Naive thymus-derived CD8-positive, alpha-beta T cell (primary cell): ENCODE results near the gene RPS6KB1. TPM values are rescaled to one million over a fixed set of nuclear protein-coding genes. Genes with fewer than 3 reads are reported as not detected.
"Not testable (repeated sequence)": the region's sequence is repeated elsewhere in the genome, so short reads cannot be mapped to it uniquely, and the experiment has no call there.

ENCODE experiments used
- ATAC-seq, 2 donors: fragments of 150-1000 bp; cut with Tn5 transposase in 1 of 2; sonication (Bioruptor Pico), chemical (Tn5 transposase) in 1 of 2; 1 replicate in 1 of 2; 2 replicates in 1 of 2; pipeline ENCODE4 v1.10.0; 2021; ENCODE audit warnings: mild to moderate bottlenecking in 2 of 2, moderate library complexity in 2 of 2
- POLR2A ChIA-PET: fragments of 350-600 bp; sonication (Branson Sonifier 250); formaldehyde crosslinking; loops from one replicate; lab custom pipeline; 2021; ENCODE audit warnings: antibody characterized with exemption; lab: Charles Lee
- DNase-seq, 10 donors: peaks; one replicate each; pipeline versions ENCODE4 v3.0.0 to v3.0.0-alpha.2; 2020 to 2022
- H3K27ac Mint-ChIP-seq, 10 donors: one replicate each; pipeline ENCODE4 v1.8.0; 2020 to 2022; ENCODE audit warnings: mild to moderate bottlenecking in 10 of 10, mixed read lengths in 10 of 10, moderate library complexity in 4 of 10, inconsistent platforms in 1 of 10
- H3K27me3 Mint-ChIP-seq, 5 donors: one replicate each; pipeline ENCODE4 v1.8.0; 2021 to 2022; ENCODE audit warnings: mixed read lengths in 5 of 5
- H3K36me3 Mint-ChIP-seq, 3 donors: one replicate each; pipeline ENCODE4 v1.8.0; 2020 to 2022; ENCODE audit warnings: mixed read lengths in 3 of 3, mild to moderate bottlenecking in 2 of 3, inconsistent platforms in 1 of 3
- H3K4me1 Mint-ChIP-seq, 4 donors: one replicate each; pipeline ENCODE4 v1.8.0; 2021 to 2022; ENCODE audit warnings: mixed read lengths in 4 of 4
- H3K4me3 Mint-ChIP-seq, 10 donors: one replicate each; pipeline ENCODE4 v1.8.0; 2020 to 2022; ENCODE audit warnings: mild to moderate bottlenecking in 10 of 10, mixed read lengths in 10 of 10, moderate library complexity in 6 of 10, inconsistent platforms in 1 of 10
- H3K9me3 Mint-ChIP-seq, 9 donors: one replicate each; pipeline ENCODE4 v1.8.0; 2020 to 2022; ENCODE audit warnings: mixed read lengths in 9 of 9, mild to moderate bottlenecking in 3 of 9, inconsistent platforms in 1 of 9, moderate library complexity in 1 of 9
- polyA plus RNA-seq, 3 donors: library from polyadenylated mRNA; unstranded; fragments of 300-500 nt; fragmentation: Illumina TruSeq; gene quantifications; one replicate each; pipeline ENCODE4 v1.2.3, GENCODE V29; 2021
- total RNA-seq, 8 experiments: library from RNA in 2 of 8; stranded (reverse) in 2 of 8; gene quantifications; one replicate each; pipeline ENCODE4 v1.2.3 and lab custom pipeline; 2021 to 2026

RPS6KB1 gene
- total and polyA plus RNA-seq, 5 experiments from 2014 or later, result 22.7 to 79.4 (median 31.5) TPM

- Mint-ChIP-seq H3K27ac (no peak overlapping the region), H3K4me1 (peaks cover 4 to 37% (median 16%) of the 10 kb centered on the region in 4 donors), H3K36me3 (peaks cover 0 to 56% (median 3%) of the 10 kb centered on the region in 3 donors), H3K27me3 (no peaks in the 10 kb centered on the region), H3K4me3 (no peak overlapping the region), H3K9me3 (no peaks in the 10 kb centered on the region)
- POLR2A ChIA-PET, result interaction anchor here (0.5 kb wide), 1 partner anchor 403 kb away, joined by 4 read pairs; no protein-coding TSS in a partner anchor
- DNase-seq (no peak), ATAC-seq (no peak)
Measured at GRCh38 chr17:59907467-59907866, 14.5 kb downstream of the RPS6KB1 start.

- DNase-seq (peak in 4 of 10 donors; percentile 20 to 49 (median 46)), ATAC-seq (peak; percentile 50 to 52)
- Mint-ChIP-seq H3K27me3 (no peaks in the 10 kb centered on the region), H3K4me1 (peaks cover 0 to 9% (median 2%) of the 10 kb centered on the region in 4 donors), H3K27ac (peak overlapping the region in 1 of 10 donors; percentile 40), H3K4me3 (no peak overlapping the region), H3K9me3 (no peaks in the 10 kb centered on the region), H3K36me3 (peaks cover 0 to 79% (median 9%) of the 10 kb centered on the region in 3 donors)
- POLR2A ChIA-PET, result no interaction called here
Measured at GRCh38 chr17:59914274-59914854, 21.4 kb downstream of the RPS6KB1 start.

- no peak overlapping the region for H3K4me3 Mint-ChIP-seq
- ATAC-seq, result no peak
- H3K4me1 Mint-ChIP-seq, result peaks cover 0 to 7% (median 3%) of the 10 kb centered on the region in 4 donors
- no peaks in the 10 kb centered on the region for H3K9me3 Mint-ChIP-seq
- no peaks in the 10 kb centered on the region for H3K27me3 Mint-ChIP-seq
- no peak for DNase-seq
- POLR2A ChIA-PET, result no interaction called here
- H3K27ac Mint-ChIP-seq, result peak overlapping the region in 2 of 10 donors; percentile 26 to 86
- peaks cover 0 to 88% (median 14%) of the 10 kb centered on the region in 3 donors for H3K36me3 Mint-ChIP-seq
Measured at GRCh38 chr17:59916446-59916845, 23.5 kb downstream of the RPS6KB1 start.

- not testable (repeated sequence) for H3K27ac Mint-ChIP-seq, H3K27me3 Mint-ChIP-seq, ATAC-seq, H3K4me3 Mint-ChIP-seq, H3K9me3 Mint-ChIP-seq, H3K4me1 Mint-ChIP-seq, DNase-seq
- H3K36me3 Mint-ChIP-seq, result peaks cover 0 to 88% (median 9%) of the 10 kb centered on the region in 3 donors
- POLR2A ChIA-PET, result interaction anchor here (0.6 kb wide), 1 partner anchor 16 kb away, joined by 4 read pairs; no protein-coding TSS in a partner anchor
Measured at GRCh38 chr17:59920637-59921036, 27.7 kb downstream of the RPS6KB1 start.

- H3K4me1 Mint-ChIP-seq, DNase-seq, H3K4me3 Mint-ChIP-seq, H3K9me3 Mint-ChIP-seq, ATAC-seq, H3K27me3 Mint-ChIP-seq, POLR2A ChIA-PET: not testable (repeated sequence)
- Mint-ChIP-seq H3K27ac (peak overlapping the region in 1 of 10 donors; percentile 52), H3K36me3 (peaks cover 0 to 96% (median 8%) of the 10 kb centered on the region in 3 donors)
Measured at GRCh38 chr17:59930121-59930520, 37.2 kb downstream of the RPS6KB1 start.

- not testable (repeated sequence) for H3K27ac Mint-ChIP-seq
Measured at GRCh38 chr17:59930768-59931167, 37.8 kb downstream of the RPS6KB1 start.

GRCh38 chr17:59933317-59933716 lies 40.4 kb downstream of the RPS6KB1 start:
- H3K4me1 Mint-ChIP-seq, H3K9me3 Mint-ChIP-seq, DNase-seq, H3K27me3 Mint-ChIP-seq, H3K4me3 Mint-ChIP-seq, ATAC-seq, POLR2A ChIA-PET: not testable (repeated sequence)
- Mint-ChIP-seq H3K27ac (peak overlapping the region in 2 of 10 donors; percentile 6 to 15), H3K36me3 (peaks cover 0 to 95% (median 16%) of the 10 kb centered on the region in 3 donors)

More at GRCh38 chr17:59930768-59931167, 37.8 kb downstream of the RPS6KB1 start:
- POLR2A ChIA-PET, H3K4me1 Mint-ChIP-seq, H3K9me3 Mint-ChIP-seq, DNase-seq, H3K27me3 Mint-ChIP-seq, ATAC-seq, H3K4me3 Mint-ChIP-seq: not testable (repeated sequence)
- H3K36me3 Mint-ChIP-seq, result peaks cover 0 to 95% (median 8%) of the 10 kb centered on the region in 3 donors

- H3K27me3 Mint-ChIP-seq, ATAC-seq, H3K9me3 Mint-ChIP-seq, POLR2A ChIA-PET, H3K4me3 Mint-ChIP-seq, DNase-seq, H3K4me1 Mint-ChIP-seq: not testable (repeated sequence)
- Mint-ChIP-seq H3K36me3 (peaks cover 0 to 88% (median 13%) of the 10 kb centered on the region in 3 donors), H3K27ac (peak overlapping the region in 2 of 10 donors; percentile 8 to 67)
Measured at GRCh38 chr17:59940697-59941096, 47.8 kb downstream of the RPS6KB1 start.

GRCh38 chr17:59941131-59941530 lies 48.2 kb downstream of the RPS6KB1 start:
- Mint-ChIP-seq H3K36me3 (peaks cover 0 to 88% (median 12%) of the 10 kb centered on the region in 3 donors), H3K27ac (no peak overlapping the region), H3K9me3 (no peaks in the 10 kb centered on the region), H3K4me3 (no peak overlapping the region), H3K4me1 (peaks cover 0 to 3% (median 1%) of the 10 kb centered on the region in 4 donors), H3K27me3 (no peaks in the 10 kb centered on the region)
- ATAC-seq (no peak), DNase-seq (no peak)
- POLR2A ChIA-PET, result no interaction called here

- H3K9me3 Mint-ChIP-seq, H3K27me3 Mint-ChIP-seq, H3K4me3 Mint-ChIP-seq, DNase-seq, POLR2A ChIA-PET, ATAC-seq, H3K4me1 Mint-ChIP-seq: not testable (repeated sequence)
- H3K27ac Mint-ChIP-seq, result peak overlapping the region in 3 of 10 donors; percentile 6 to 61 (median 21)
- peaks cover 0 to 69% (median 3%) of the 10 kb centered on the region in 3 donors for H3K36me3 Mint-ChIP-seq
Measured at GRCh38 chr17:59946433-59946832, 53.5 kb downstream of the RPS6KB1 start.

GRCh38 chr17:59947310-59947709 lies 54.4 kb downstream of the RPS6KB1 start:
- POLR2A ChIA-PET, ATAC-seq, DNase-seq, H3K9me3 Mint-ChIP-seq, H3K4me3 Mint-ChIP-seq, H3K4me1 Mint-ChIP-seq, H3K27me3 Mint-ChIP-seq: not testable (repeated sequence)
- Mint-ChIP-seq H3K27ac (peak overlapping the region in 3 of 10 donors; percentile 20 to 66 (median 44)), H3K36me3 (peaks cover 0 to 67% (median 2%) of the 10 kb centered on the region in 3 donors)

- no peaks in the 10 kb centered on the region for H3K9me3 Mint-ChIP-seq
- H3K36me3 Mint-ChIP-seq, result peaks cover 0 to 61% (median 0%) of the 10 kb centered on the region in 3 donors
- peaks cover 0 to 9% (median 4%) of the 10 kb centered on the region in 4 donors for H3K4me1 Mint-ChIP-seq
- POLR2A ChIA-PET, result interaction anchor here (1.2 kb wide), 1 partner anchor 57 kb away, joined by 3 read pairs; no protein-coding TSS in a partner anchor
- H3K27ac Mint-ChIP-seq, result peak overlapping the region in 3 of 10 donors; percentile 6 to 37 (median 36)
- no peak overlapping the region for H3K4me3 Mint-ChIP-seq
- ATAC-seq, result no peak
- no peaks in the 10 kb centered on the region for H3K27me3 Mint-ChIP-seq
- no peak for DNase-seq
Measured at GRCh38 chr17:59950049-59950448, 57.1 kb downstream of the RPS6KB1 start.

GRCh38 chr17:59954856-59955255 lies 61.9 kb downstream of the RPS6KB1 start:
- DNase-seq, result no peak
- ATAC-seq, result no peak
- Mint-ChIP-seq H3K27me3 (no peaks in the 10 kb centered on the region), H3K27ac (peak overlapping the region in 2 of 10 donors; percentile 22 to 72), H3K4me3 (no peak overlapping the region), H3K36me3 (peaks cover 0 to 68% (median 2%) of the 10 kb centered on the region in 3 donors), H3K4me1 (peaks cover 3 to 17% (median 13%) of the 10 kb centered on the region in 4 donors), H3K9me3 (no peaks in the 10 kb centered on the region)
- POLR2A ChIA-PET, result no interaction called here
